ENCODE results near the gene IDI1.
"Not testable (repeated sequence)": the region's sequence is repeated elsewhere in the genome, so short reads cannot be mapped to it uniquely, and the experiment has no call there.

IDI1 gene

DNA sequence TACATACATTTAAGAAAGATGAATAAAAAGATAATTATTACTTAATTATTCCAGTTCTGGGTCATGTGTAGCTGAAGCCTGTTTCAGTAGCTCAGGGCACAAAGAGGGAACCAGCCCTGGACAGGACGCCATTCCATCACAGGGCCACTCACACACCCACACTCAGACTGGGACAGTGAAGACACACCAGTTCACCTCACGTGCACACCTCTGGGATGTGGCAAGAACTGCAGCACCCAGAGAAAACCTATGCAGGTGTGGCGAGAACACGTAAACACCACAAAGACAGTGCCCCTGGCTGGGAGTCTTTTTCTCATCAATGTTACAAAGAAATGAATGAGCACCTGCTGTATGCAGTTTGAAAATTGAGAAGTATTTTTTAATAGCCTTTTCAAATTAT lies 1.6 kb upstream of the IDI1 start:
- no peaks in the 10 kb centered on the region for H3K4me1 ChIP-seq (ENCODE audit: insufficient read depth, low read length)
- peak overlapping the region; percentile 81; the same call in 1 of the 2 replicates for H3K9ac ChIP-seq (ENCODE audit: low read depth, low read length)
- no peaks in the 10 kb centered on the region for H3K36me3 ChIP-seq (ENCODE audit: insufficient read depth, low read length)
- no peaks in the 10 kb centered on the region for H3K9me3 ChIP-seq (ENCODE audit: control insufficient read depth, insufficient read depth, low read length)

DNA sequence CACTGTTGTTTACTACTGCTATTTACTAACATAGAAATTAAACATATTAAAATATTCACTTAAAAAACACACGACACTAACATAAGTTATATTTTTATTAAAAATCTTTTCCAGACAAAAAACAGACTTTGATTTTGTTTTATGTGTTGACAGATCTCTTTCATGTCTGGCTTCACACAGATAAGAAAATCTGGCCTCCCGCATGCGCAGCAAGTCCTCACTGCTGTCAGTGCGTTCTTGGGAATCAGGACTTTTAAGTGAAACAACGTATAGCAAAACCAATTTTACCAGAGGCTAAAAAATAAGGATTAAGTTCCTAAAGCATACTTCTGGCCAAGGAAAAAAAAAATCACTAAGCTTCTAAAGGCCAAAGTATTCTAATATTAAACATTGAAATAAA lies 1.2 kb upstream of the IDI1 start:
- Histone ChIP-seq H3K36me3 (ENCODE audit: insufficient read depth, low read length) (no peaks in the 10 kb centered on the region), H3K4me1 (ENCODE audit: insufficient read depth, low read length) (no peaks in the 10 kb centered on the region), H3K9me3 (ENCODE audit: control insufficient read depth, insufficient read depth, low read length) (no peaks in the 10 kb centered on the region), H3K9ac (ENCODE audit: low read depth, low read length) (peak overlapping the region; percentile 81)

DNA sequence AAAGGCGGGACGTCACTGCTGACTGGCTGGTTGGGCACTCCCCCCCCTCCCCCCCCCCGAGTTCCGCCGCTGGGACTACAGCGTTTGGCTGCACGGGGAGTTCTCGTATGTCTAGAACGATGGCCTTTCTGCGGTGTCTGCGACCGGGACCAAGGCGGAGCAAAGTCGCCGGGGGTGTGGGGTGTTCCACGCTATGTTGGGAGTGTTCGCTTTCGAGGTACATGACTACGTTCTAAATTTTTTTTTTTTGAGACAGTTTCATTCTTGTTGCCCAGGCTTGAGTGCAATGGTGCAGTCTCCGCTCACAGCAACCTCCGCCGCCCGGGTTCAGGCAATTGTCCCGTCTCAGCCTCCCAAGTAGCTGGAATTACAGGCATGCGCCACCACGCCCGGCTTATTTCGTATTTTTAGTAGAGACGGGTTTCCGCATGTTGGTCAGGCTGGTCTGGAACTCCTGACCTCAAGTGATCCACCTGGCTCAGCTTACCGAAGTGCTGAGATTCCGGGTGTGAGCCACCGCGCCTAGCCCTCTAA lies 573 bp upstream of the IDI1 start:
- Histone ChIP-seq H3K4me1 (ENCODE audit: insufficient read depth, low read length) (no peaks in the 10 kb centered on the region), H3K9ac (ENCODE audit: low read depth, low read length) (peak overlapping the region; percentile 81), H3K36me3 (ENCODE audit: insufficient read depth, low read length) (no peaks in the 10 kb centered on the region), H3K9me3 (ENCODE audit: control insufficient read depth, insufficient read depth, low read length) (no peaks in the 10 kb centered on the region)

DNA sequence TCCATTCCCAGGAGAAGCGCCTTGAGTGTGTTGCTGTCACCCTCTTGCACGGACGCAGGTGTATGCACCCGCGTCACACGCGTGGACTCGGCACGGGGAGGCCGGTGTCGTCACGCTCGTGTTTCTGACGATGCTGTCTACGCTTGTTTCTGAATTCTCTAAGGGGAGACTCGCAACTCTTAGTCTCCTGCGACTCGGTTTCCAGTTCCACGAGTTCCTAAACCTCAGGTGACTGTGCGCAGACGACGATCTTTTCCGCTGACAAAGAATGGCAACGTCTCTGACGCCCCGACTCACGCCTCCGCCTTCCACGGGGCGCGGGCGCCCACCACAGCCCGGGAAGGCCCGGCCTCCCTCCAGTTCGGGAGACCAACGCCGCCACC lies 579 bp downstream of the IDI1 start:
- no peaks in the 10 kb centered on the region for H3K4me1 ChIP-seq (ENCODE audit: insufficient read depth, low read length)
- no peaks in the 10 kb centered on the region for H3K9me3 ChIP-seq (ENCODE audit: control insufficient read depth, insufficient read depth, low read length)
- H3K36me3 ChIP-seq (ENCODE audit: insufficient read depth, low read length): no peaks in the 10 kb centered on the region
- H3K9ac ChIP-seq (ENCODE audit: low read depth, low read length): peak overlapping the region; percentile 81

DNA sequence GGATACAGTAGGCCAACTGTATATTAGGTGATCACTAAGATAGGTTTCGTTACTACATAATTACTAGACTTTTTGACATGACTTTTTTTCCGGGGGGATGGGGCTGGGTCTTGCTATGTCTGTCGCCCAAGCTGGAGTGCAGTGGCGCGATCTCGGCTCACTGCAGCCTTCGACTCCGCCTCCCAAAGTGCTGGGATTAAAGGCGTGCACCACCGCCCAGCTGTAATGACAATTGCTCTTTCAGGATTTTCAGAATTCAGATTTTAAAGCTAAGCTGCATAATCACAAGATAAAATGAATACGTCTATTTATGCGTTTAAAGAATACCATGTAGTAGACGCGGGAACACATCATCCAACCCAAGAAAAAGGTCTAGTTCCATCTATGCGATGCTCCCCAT lies 982 bp downstream of the IDI1 start:
- H3K9ac ChIP-seq (ENCODE audit: low read depth, low read length): peak overlapping the region; percentile 81
- no peaks in the 10 kb centered on the region for H3K4me1 ChIP-seq (ENCODE audit: insufficient read depth, low read length)
- H3K36me3 ChIP-seq (ENCODE audit: insufficient read depth, low read length): no peaks in the 10 kb centered on the region
- H3K9me3 ChIP-seq (ENCODE audit: control insufficient read depth, insufficient read depth, low read length): no peaks in the 10 kb centered on the region

DNA sequence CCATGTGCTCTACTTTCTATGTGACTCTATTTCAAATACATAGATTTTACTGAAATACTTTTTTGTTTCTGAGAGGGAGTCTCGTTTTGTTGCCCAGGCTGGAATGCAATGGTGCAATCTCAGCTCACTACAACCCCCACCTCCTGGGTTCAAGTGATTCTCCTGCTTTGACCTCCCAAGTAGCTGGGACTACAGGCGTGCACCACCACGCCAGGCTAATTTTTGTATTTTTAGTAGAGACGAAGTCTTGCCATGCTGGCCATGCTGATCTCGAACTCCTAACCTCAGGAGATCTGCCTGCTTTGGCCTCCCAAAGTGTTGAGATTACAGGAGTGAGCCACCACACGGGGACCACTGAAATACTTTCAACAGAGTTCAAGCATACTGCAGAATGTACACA lies 3.5 kb downstream of the IDI1 start:
- H3K9ac ChIP-seq (ENCODE audit: low read depth, low read length): no peak overlapping the region

DNA sequence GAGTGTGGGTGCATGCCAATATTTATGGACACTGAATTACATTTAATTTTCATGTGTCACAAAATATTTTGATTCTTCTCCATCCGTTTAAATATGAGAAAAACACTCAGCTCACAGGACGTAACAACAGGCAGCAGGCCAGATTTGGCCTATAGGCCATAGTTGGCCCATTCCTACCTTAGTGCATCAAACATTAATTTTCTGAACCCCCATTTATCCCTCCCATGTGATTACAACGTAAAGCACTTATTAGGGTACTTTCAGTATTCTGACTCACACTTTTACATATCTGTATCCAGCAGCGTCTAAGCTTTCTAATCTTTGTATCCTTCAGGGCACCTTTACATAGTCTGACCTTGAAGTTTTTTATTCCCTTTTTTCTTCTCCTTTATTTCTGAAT lies 4.0 kb downstream of the IDI1 start:
- Histone ChIP-seq H3K9me3 (ENCODE audit: control insufficient read depth, insufficient read depth, low read length) (no peaks in the 10 kb centered on the region), H3K4me1 (ENCODE audit: insufficient read depth, low read length) (no peaks in the 10 kb centered on the region), H3K36me3 (ENCODE audit: insufficient read depth, low read length) (peaks cover 7% of the 10 kb centered on the region), H3K9ac (ENCODE audit: low read depth, low read length) (no peak overlapping the region)

More for the DNA sequence above, 3.5 kb downstream of the IDI1 start:
- Histone ChIP-seq H3K4me1 (ENCODE audit: insufficient read depth, low read length) (no peaks in the 10 kb centered on the region), H3K9me3 (ENCODE audit: control insufficient read depth, insufficient read depth, low read length) (no peaks in the 10 kb centered on the region), H3K36me3 (ENCODE audit: insufficient read depth, low read length) (peaks cover 3% of the 10 kb centered on the region)

DNA sequence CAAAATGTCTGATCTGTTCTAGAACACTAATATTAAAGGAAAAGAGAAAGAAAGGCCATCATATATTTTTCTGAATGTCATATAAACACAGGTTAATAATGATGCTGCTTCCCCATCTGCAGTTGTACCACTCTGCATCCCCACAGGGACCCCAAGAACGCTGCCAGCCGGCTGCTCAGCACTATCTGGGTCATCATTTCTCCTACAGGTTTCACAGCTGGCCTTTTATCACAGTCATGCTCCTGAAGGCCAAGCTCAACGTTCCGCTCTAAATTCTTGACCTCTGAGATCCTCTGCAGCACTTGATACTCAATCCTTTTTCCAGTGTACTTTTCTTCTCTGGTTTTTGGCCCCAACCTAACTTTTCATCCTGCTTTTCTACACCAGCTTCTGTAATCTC lies 4.8 kb downstream of the IDI1 start:
- Histone ChIP-seq H3K9me3 (ENCODE audit: control insufficient read depth, insufficient read depth, low read length) (no peaks in the 10 kb centered on the region), H3K9ac (ENCODE audit: low read depth, low read length) (no peak overlapping the region), H3K4me1 (ENCODE audit: insufficient read depth, low read length) (no peaks in the 10 kb centered on the region), H3K36me3 (ENCODE audit: insufficient read depth, low read length) (peaks cover 7% of the 10 kb centered on the region)

DNA sequence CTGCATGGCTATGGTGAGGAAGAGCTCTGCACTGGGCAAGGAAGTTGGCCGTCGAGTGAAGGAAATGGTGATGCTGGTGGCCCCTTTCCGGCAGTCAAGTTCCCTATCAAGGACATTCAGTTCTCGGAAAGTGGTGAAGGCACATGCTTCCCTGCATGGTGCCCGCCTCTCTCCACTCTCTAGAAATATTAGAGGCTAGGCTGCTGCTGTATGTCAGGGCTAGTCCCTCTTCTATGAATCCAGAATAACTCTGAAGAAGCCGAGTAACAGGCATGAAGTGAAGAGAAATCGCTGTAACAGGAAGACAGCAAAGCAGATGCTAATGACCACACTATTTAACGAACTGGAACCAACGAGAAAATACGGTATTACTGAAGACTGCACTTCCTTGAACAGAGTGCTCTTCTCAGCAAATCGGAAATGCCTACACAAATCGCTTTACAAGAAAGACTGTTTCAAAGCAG lies 5.4 kb downstream of the IDI1 start:
- no peaks in the 10 kb centered on the region for H3K4me1 ChIP-seq (ENCODE audit: insufficient read depth, low read length)

DNA sequence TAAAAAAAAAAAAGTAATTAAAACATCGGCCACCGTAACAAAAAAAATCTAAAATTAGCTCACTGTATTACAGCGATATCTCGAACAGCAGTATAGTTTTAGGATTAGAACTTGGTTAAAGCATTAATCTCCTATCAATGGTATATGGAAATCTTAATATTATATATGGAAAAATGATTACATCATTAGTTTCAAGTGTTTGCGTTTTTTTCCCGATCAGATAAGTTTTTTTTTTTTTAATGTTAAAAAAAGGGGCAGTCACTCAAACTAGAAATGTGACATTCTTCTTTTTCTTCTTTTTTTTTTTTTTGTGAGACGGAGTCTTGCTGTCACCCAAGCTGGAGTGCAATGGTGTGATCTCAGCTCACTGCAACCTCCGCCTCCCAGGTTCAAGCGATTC lies 7.4 kb downstream of the IDI1 start:
- no peak overlapping the region for H3K9ac ChIP-seq (ENCODE audit: low read depth, low read length)
- no peaks in the 10 kb centered on the region for H3K9me3 ChIP-seq (ENCODE audit: control insufficient read depth, insufficient read depth, low read length)
- peaks cover 7% of the 10 kb centered on the region for H3K36me3 ChIP-seq (ENCODE audit: insufficient read depth, low read length)
- no peaks in the 10 kb centered on the region for H3K4me1 ChIP-seq (ENCODE audit: insufficient read depth, low read length)

More for the DNA sequence above, 5.4 kb downstream of the IDI1 start:
- H3K9ac ChIP-seq (ENCODE audit: low read depth, low read length): no peak overlapping the region
- peaks cover 7% of the 10 kb centered on the region for H3K36me3 ChIP-seq (ENCODE audit: insufficient read depth, low read length)
- no peaks in the 10 kb centered on the region for H3K9me3 ChIP-seq (ENCODE audit: control insufficient read depth, insufficient read depth, low read length)

DNA sequence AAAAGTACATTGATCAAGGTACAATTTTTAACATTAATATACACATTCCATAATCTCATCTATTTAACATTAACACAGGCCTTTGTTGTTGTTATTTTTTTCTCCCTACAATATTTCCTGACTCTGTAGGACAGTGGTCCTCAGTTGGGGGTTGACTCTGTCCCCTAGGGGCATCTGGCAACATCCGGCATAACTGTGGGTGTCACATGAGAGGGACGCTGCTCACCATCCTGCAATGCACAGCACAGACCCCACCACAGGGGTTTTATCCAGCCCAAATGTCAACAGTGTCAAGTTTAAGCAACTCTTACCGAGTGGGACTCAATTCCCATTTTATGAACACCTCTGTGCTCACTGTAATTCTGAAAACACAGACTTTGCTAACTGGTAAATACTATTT lies 8.8 kb downstream of the IDI1 start:
- Histone ChIP-seq H3K9me3 (ENCODE audit: control insufficient read depth, insufficient read depth, low read length) (no peaks in the 10 kb centered on the region), H3K36me3 (ENCODE audit: insufficient read depth, low read length) (peaks cover 7% of the 10 kb centered on the region), H3K9ac (ENCODE audit: low read depth, low read length) (no peak overlapping the region), H3K4me1 (ENCODE audit: insufficient read depth, low read length) (no peaks in the 10 kb centered on the region)

DNA sequence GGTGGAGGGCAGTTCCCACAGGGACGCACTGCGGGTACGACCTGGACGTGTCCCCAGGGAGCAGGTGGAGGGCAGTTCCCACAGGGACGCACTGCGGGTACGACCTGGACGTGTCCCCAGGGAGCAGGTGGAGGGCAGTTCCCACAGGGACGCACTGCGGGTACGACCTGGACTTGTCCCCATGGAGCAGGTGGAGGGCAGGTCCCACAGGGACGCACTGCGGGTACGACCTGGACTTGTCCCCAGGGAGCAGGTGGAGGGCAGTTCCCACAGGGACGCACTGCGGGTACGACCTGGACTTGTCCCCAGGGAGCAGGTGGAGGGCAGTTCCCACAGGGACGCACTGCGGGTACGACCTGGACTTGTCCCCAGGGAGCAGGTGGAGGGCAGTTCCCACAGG lies 10.2 kb downstream of the IDI1 start:
- H3K9ac ChIP-seq (ENCODE audit: low read depth, low read length); H3K36me3 ChIP-seq (ENCODE audit: insufficient read depth, low read length): not testable (repeated sequence)

DNA sequence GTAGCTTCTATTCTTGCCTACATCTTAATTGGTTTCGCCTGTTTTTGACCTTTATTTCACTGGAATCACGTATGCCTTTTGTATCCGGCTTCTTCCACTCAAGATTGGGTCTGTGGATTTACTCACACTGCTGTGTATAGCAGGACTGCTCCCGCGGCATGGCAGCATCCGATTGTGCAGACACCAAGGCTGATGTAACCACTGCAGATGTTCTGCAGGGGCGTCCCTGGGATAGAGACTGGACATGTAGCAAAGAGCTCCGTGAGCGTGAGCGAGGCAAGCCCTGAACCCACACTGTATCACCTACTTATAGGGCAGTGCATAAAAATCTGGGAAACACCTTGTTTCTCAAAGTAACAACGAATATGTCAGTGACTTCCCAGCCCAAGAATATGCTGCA lies 11.8 kb downstream of the IDI1 start:
- 0 out of 2 replicates have a peak, but pooled peaks cover 4% of the 10 kb centered on the region for H3K36me3 ChIP-seq (ENCODE audit: insufficient read depth, low read length)
- H3K4me1 ChIP-seq (ENCODE audit: insufficient read depth, low read length): no peaks in the 10 kb centered on the region
- no peak overlapping the region for H3K9ac ChIP-seq (ENCODE audit: low read depth, low read length)
- no peaks in the 10 kb centered on the region for H3K9me3 ChIP-seq (ENCODE audit: control insufficient read depth, insufficient read depth, low read length)

More for the DNA sequence above, 10.2 kb downstream of the IDI1 start:
- not testable (repeated sequence) for H3K4me1 ChIP-seq (ENCODE audit: insufficient read depth, low read length); H3K9me3 ChIP-seq (ENCODE audit: control insufficient read depth, insufficient read depth, low read length)

DNA sequence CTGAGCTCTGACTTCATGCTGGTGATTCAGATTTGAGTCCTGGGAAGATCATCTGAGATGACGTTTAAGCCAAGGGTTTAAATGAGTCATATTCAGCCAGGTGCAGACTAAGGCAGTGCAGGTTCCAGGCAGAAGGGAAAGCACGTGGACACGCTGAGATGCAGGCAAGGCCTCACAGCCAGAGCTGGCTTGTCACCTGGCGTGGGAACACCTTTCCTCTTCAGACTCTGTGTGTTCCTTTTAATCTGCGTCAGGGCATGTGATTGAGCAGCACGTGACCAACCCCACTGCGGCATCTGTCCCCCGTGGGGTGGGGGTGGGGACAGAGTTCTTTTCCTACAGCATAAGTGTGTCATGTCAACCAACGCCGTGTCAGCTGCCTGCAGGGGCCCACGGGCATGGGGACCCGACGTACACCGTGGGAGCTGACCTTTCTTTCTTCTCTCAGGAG lies 12.6 kb downstream of the IDI1 start:
- Histone ChIP-seq H3K9me3 (ENCODE audit: control insufficient read depth, insufficient read depth, low read length) (no peaks in the 10 kb centered on the region), H3K9ac (ENCODE audit: low read depth, low read length) (no peak overlapping the region), H3K4me1 (ENCODE audit: insufficient read depth, low read length) (no peaks in the 10 kb centered on the region)

DNA sequence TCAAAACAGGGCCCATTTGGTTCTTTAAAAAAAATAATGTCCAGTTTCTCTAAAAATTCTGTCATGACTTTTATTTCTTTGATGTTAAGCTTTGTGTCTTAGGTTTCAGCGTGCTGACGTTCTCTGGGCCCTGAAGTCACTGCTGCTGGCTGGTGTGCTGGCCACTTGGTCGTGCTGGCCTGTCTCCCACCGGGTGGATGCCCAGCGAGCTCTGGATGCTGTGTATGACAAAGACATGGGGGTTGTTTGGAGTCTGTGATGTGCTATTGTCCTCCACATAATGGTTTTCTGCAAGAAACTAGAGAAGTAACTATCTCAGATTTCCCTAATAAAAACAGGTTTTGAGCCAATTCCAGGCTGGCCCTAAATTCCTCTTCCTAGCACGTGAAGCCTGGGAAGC lies 13.7 kb downstream of the IDI1 start:
- H3K9me3 ChIP-seq (ENCODE audit: control insufficient read depth, insufficient read depth, low read length): no peaks in the 10 kb centered on the region
- H3K9ac ChIP-seq (ENCODE audit: low read depth, low read length): no peak overlapping the region
- 0 out of 2 replicates have a peak, but pooled peaks cover 2% of the 10 kb centered on the region for H3K36me3 ChIP-seq (ENCODE audit: insufficient read depth, low read length)
- H3K4me1 ChIP-seq (ENCODE audit: insufficient read depth, low read length): no peaks in the 10 kb centered on the region

More for the DNA sequence above, 12.6 kb downstream of the IDI1 start:
- 0 out of 2 replicates have a peak, but pooled peaks cover 4% of the 10 kb centered on the region for H3K36me3 ChIP-seq (ENCODE audit: insufficient read depth, low read length)

DNA sequence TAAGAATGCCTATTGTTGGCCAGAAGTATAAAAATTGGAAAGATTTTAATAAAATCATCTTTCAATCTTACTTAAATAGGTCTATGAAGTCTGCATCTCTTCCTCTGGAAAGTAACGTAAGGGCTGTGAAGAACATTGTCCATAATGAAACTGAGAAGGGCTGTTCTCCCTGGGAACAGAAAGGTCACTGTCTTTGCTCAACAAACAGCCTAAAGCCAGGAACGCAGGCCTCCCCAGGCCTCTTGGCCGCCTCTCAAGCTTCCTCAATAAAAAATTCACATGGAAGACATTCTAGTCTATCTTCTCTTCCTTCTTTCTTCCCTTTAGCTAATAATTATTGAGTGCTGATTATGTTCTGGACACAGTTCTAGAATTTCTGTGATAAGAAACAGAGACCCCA lies 14.2 kb downstream of the IDI1 start:
- H3K9me3 ChIP-seq (ENCODE audit: control insufficient read depth, insufficient read depth, low read length): no peaks in the 10 kb centered on the region
- H3K9ac ChIP-seq (ENCODE audit: low read depth, low read length): no peak overlapping the region
- no peaks in the 10 kb centered on the region for H3K4me1 ChIP-seq (ENCODE audit: insufficient read depth, low read length)
- H3K36me3 ChIP-seq (ENCODE audit: insufficient read depth, low read length): no peaks in the 10 kb centered on the region

Data from ES-I3 (cell line).